Trophoblast cell (in vitro differentiated cells and primary cell): ENCODE measurements around the gene ABHD14A.

Experiments used
- DNase-seq, 2 donors: peaks; one replicate each; pipeline ENCODE4 v3.0.0-alpha.2; 2016
- H2AFZ ChIP-seq: 2 replicates; pipeline ENCODE4 v1.6.1; 2013; ENCODE audit warnings: low read length, moderate library complexity, mild to moderate bottlenecking; ENCODE audit not compliant: insufficient read depth, poor library complexity
- H2AK5ac ChIP-seq: 2 replicates; pipeline ENCODE4 v1.6.1; 2013; ENCODE audit warnings: mild to moderate bottlenecking, low read length
- H2BK120ac ChIP-seq: 2 replicates; pipeline ENCODE4 v1.6.1; 2013; ENCODE audit warnings: low read length, mild to moderate bottlenecking, moderate library complexity; ENCODE audit not compliant: insufficient read depth, poor library complexity
- H2BK12ac ChIP-seq: 2 replicates; pipeline ENCODE4 v1.6.1; 2013; ENCODE audit warnings: mild to moderate bottlenecking, low read length, moderate library complexity
- H2BK5ac ChIP-seq: 2 replicates; pipeline ENCODE4 v1.6.1; 2013; ENCODE audit warnings: low read length, low read depth, moderate library complexity, mild to moderate bottlenecking; ENCODE audit not compliant: poor library complexity
- H3K14ac ChIP-seq: 2 replicates; pipeline ENCODE4 v1.6.1; 2013; ENCODE audit warnings: mild to moderate bottlenecking, low read length
- H3K18ac ChIP-seq: 2 replicates; pipeline ENCODE4 v1.6.1; 2013; ENCODE audit warnings: mild to moderate bottlenecking, low read length
- H3K23ac ChIP-seq: 2 replicates; pipeline ENCODE4 v1.6.1; 2013; ENCODE audit warnings: low read length
- H3K27ac ChIP-seq: 2 replicates; pipeline ENCODE4 v1.5.1; 2013; ENCODE audit warnings: low read depth, mild to moderate bottlenecking, inconsistent platforms, low read length, moderate library complexity
- H3K27me3 ChIP-seq: 2 replicates; pipeline ENCODE4 v1.6.1; 2013; ENCODE audit warnings: inconsistent platforms, mild to moderate bottlenecking, low read length, moderate library complexity; ENCODE audit not compliant: insufficient read depth
- H3K36me3 ChIP-seq, 2 experiments: 1 replicate in 1 of 2; 2 replicates in 1 of 2; pipeline ENCODE4 v1.6.1; 2013; ENCODE audit warnings: low read length in 2 of 2, mild to moderate bottlenecking in 2 of 2, moderate library complexity in 1 of 2; ENCODE audit not compliant: insufficient read depth in 2 of 2, control insufficient read depth in 1 of 2
- H3K4ac ChIP-seq: 2 replicates; pipeline ENCODE4 v1.6.1; 2013; ENCODE audit warnings: low read depth, mild to moderate bottlenecking, low read length, moderate library complexity
- H3K4me1 ChIP-seq, 2 experiments: 1 replicate in 1 of 2; 2 replicates in 1 of 2; pipeline ENCODE4 v1.6.1; 2013; ENCODE audit warnings: low read length in 2 of 2, mild to moderate bottlenecking in 2 of 2, moderate library complexity in 1 of 2; ENCODE audit not compliant: insufficient read depth in 2 of 2, control insufficient read depth in 1 of 2
- H3K4me2 ChIP-seq: 2 replicates; pipeline ENCODE4 v1.6.1; 2013; ENCODE audit warnings: inconsistent platforms, mild to moderate bottlenecking, low read length, moderate library complexity
- H3K4me3 ChIP-seq: 2 replicates; pipeline ENCODE4 v1.5.1; 2013; ENCODE audit warnings: mild to moderate bottlenecking, low read depth, low read length, inconsistent platforms
- H3K79me1 ChIP-seq: one replicate; pipeline ENCODE4 v1.6.1; 2013; ENCODE audit warnings: low read length
- H3K79me2 ChIP-seq: 2 replicates; pipeline ENCODE4 v1.6.1; 2013; ENCODE audit warnings: low read length, mild to moderate bottlenecking; ENCODE audit not compliant: control insufficient read depth, insufficient read depth, poor library complexity
- H3K9ac ChIP-seq: 2 replicates; pipeline ENCODE4 v1.6.1; 2013; ENCODE audit warnings: mild to moderate bottlenecking, low read length
- H3K9me3 ChIP-seq: 2 replicates; pipeline ENCODE4 v1.6.1; 2013; ENCODE audit warnings: low read depth, mild to moderate bottlenecking, control low read depth, inconsistent platforms, low read length; ENCODE audit not compliant: insufficient read depth
- H4K12ac ChIP-seq: 2 replicates; pipeline ENCODE4 v1.6.1; 2013; ENCODE audit warnings: low read depth, mild to moderate bottlenecking, low read length, moderate library complexity
- H4K8ac ChIP-seq: 2 replicates; pipeline ENCODE4 v1.6.1; 2013; ENCODE audit warnings: low read depth, mild to moderate bottlenecking, low read length, moderate library complexity
- H4K91ac ChIP-seq: one replicate; pipeline ENCODE4 v1.6.1; 2013; ENCODE audit warnings: low read depth, mild to moderate bottlenecking, low read length, moderate library complexity
- WGBS: extraction: QIAGEN DNeasy Blood & Tissue Kit; methylation state at CpG from one replicate; pipeline ENCODE4 v1.1.7; 2013; ENCODE audit warnings: missing lambda C conversion rate; ENCODE audit not compliant: insufficient read length, insufficient coverage; ENCODE audit errors: extremely low coverage; 5-methylcytosine and 5-hydroxymethylcytosine counted together

ABHD14A gene

DNA sequence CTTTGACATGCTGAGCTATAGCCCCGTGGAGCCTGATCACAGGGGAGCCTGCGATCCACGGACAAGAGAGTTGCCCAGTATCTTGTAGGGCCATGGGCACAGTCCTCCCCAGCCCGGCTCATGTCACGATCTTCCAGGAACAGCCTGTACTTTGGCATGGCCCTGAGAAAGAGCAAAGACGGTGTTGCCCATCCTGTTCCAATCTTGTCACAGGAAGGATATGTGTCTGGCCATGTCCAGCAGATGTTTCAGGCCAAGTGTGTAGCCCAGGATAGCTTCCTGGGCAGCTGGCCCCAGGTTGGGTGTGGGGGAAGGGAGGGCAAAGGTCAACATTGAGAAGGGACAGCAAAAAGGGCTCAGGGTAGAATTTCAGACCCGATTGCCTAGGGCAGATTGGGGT lies 37.8 kb downstream of the ABHD14A start:
- Histone ChIP-seq H4K8ac (no peak overlapping the region), H2AK5ac (no peak overlapping the region), H4K12ac (no peak overlapping the region), H3K18ac (no peak overlapping the region), H2BK12ac (no peak overlapping the region), H3K79me2 (no peaks in the 10 kb centered on the region), H3K27me3 (no peaks in the 10 kb centered on the region), H4K91ac (no peak overlapping the region), H3K9ac (no peak overlapping the region), H3K4ac (no peak overlapping the region), H3K4me3 (no peak overlapping the region), H3K14ac (no peak overlapping the region), H2AFZ (no peak overlapping the region), H2BK120ac (no peak overlapping the region), H2BK5ac (no peak overlapping the region), H3K79me1 (no peaks in the 10 kb centered on the region), H3K4me1 (no peaks in the 10 kb centered on the region), H3K9me3 (no peaks in the 10 kb centered on the region), H3K4me2 (no peak overlapping the region), H3K27ac (no peak overlapping the region), H3K23ac (no peak overlapping the region), H3K36me3 (no peaks in the 10 kb centered on the region)
- no CpG with 5 or more reads among the region's 7 CpGs for WGBS
- no peak for DNase-seq

GRCh38 chr3:52013802-52014598 lies 39.1 kb downstream of the ABHD14A start:
- Histone ChIP-seq H3K18ac (no peak overlapping the region), H3K4ac (no peak overlapping the region), H4K12ac (no peak overlapping the region), H3K4me3 (no peak overlapping the region), H4K8ac (no peak overlapping the region), H3K9ac (no peak overlapping the region), H3K27me3 (no peaks in the 10 kb centered on the region), H2BK12ac (no peak overlapping the region), H2BK120ac (no peak overlapping the region), H3K79me1 (no peaks in the 10 kb centered on the region), H3K79me2 (no peaks in the 10 kb centered on the region), H4K91ac (no peak overlapping the region), H2BK5ac (no peak overlapping the region), H2AK5ac (no peak overlapping the region), H3K4me1 (no peaks in the 10 kb centered on the region), H3K27ac (no peak overlapping the region), H3K9me3 (no peaks in the 10 kb centered on the region), H3K4me2 (no peak overlapping the region), H3K36me3 (no peaks in the 10 kb centered on the region), H3K23ac (no peak overlapping the region), H3K14ac (no peak overlapping the region), H2AFZ (no peak overlapping the region)
- WGBS, result no CpG with 5 or more reads among the region's 6 CpGs
- no peak for DNase-seq

GRCh38 chr3:52014613-52015012 lies 39.7 kb downstream of the ABHD14A start:
- Histone ChIP-seq H3K4me2 (no peak overlapping the region), H3K79me2 (no peaks in the 10 kb centered on the region), H3K36me3 (no peaks in the 10 kb centered on the region), H3K14ac (no peak overlapping the region), H3K79me1 (no peaks in the 10 kb centered on the region), H3K18ac (no peak overlapping the region), H3K4ac (no peak overlapping the region), H3K27me3 (no peaks in the 10 kb centered on the region), H2BK5ac (no peak overlapping the region), H4K12ac (no peak overlapping the region), H2BK12ac (no peak overlapping the region), H3K23ac (no peak overlapping the region), H2AFZ (peak overlapping the region; percentile 1), H2AK5ac (no peak overlapping the region), H4K8ac (no peak overlapping the region), H3K9me3 (no peaks in the 10 kb centered on the region), H3K9ac (no peak overlapping the region), H4K91ac (no peak overlapping the region), H3K4me3 (no peak overlapping the region), H3K4me1 (no peaks in the 10 kb centered on the region), H3K27ac (no peak overlapping the region), H2BK120ac (no peak overlapping the region)
- no peak for DNase-seq
- WGBS, result no CpG with 5 or more reads among the region's 8 CpGs

DNA sequence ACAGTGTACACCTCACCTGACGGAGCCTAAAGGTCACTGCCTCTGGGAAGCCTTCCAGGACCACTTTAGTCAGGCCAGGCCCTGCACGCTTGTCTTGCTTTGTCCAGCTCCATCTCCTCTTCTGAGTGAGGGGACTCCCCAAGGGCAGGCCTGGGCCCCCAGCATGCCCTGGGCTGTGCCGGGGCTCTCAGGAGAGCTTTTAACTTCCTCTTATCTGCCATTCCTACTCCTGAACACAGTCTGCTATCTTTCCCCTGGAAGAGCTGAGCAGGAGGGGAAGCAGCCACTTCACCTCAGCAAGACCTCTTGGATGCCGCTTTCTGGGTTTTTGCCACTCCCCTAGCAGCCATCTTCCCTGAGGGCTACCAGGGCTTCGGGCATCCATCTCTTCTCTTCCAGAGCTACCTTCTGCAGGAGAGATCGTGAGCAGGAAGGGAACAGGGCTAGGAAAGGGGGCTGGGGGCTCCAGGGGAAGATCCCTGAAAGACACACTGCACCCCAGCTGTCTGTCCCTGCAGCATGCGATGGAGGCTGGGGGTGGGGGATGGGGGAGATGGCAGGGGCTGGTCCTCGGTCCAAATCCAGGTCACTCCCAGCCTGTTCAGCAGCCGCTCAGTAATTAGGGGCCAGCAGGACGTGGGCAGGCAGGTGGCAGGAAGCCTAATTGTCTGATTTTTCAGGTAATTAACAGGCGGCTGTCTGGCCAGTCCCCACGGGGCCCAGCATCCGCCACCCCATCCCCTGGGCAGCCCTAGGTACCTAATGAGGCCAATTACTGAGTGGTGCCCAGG lies 40.8 kb downstream of the ABHD14A start:
- Histone ChIP-seq H3K79me2 (no peaks in the 10 kb centered on the region), H3K4me2 (no peak overlapping the region), H2AK5ac (no peak overlapping the region), H2BK120ac (no peak overlapping the region), H3K9me3 (no peaks in the 10 kb centered on the region), H3K27me3 (no peaks in the 10 kb centered on the region), H3K4me1 (no peaks in the 10 kb centered on the region), H2AFZ (no peak overlapping the region), H3K36me3 (no peaks in the 10 kb centered on the region), H3K4ac (no peak overlapping the region), H3K27ac (no peak overlapping the region), H4K91ac (no peak overlapping the region), H3K79me1 (no peaks in the 10 kb centered on the region), H4K12ac (no peak overlapping the region), H3K4me3 (no peak overlapping the region), H3K14ac (no peak overlapping the region), H2BK5ac (no peak overlapping the region), H4K8ac (no peak overlapping the region), H3K9ac (no peak overlapping the region), H3K18ac (no peak overlapping the region), H2BK12ac (no peak overlapping the region), H3K23ac (no peak overlapping the region)
- WGBS, result no CpG with 5 or more reads among the region's 13 CpGs
- no peak for DNase-seq
